Glutamatergic neuron (in vitro differentiated cells): ENCODE data around the gene FUS. TPM values are rescaled to one million over a fixed set of nuclear protein-coding genes. Genes with fewer than 3 reads are reported as not detected.
"Not testable (repeated sequence)": the region's sequence is repeated elsewhere in the genome, so short reads cannot be mapped to it uniquely, and the experiment has no call there.

Source experiments
- DNase-seq: peaks from one replicate; pipeline ENCODE4 v3.0.0; 2022
- H3K27ac Mint-ChIP-seq: one replicate; pipeline ENCODE4 v1.8.0; 2020; ENCODE audit warnings: mild to moderate bottlenecking, mixed read lengths, inconsistent platforms; ENCODE audit not compliant: unreplicated experiment
- H3K27me3 Mint-ChIP-seq: one replicate; pipeline ENCODE4 v1.8.0; 2020; ENCODE audit warnings: mild to moderate bottlenecking, moderate library complexity, mixed read lengths, inconsistent platforms; ENCODE audit not compliant: unreplicated experiment
- H3K36me3 Mint-ChIP-seq: one replicate; pipeline ENCODE4 v1.8.0; 2020; ENCODE audit warnings: mild to moderate bottlenecking, mixed read lengths, inconsistent platforms; ENCODE audit not compliant: unreplicated experiment
- H3K4me1 Mint-ChIP-seq: one replicate; pipeline ENCODE4 v1.8.0; 2020; ENCODE audit warnings: mild to moderate bottlenecking, low read depth, mixed read lengths, inconsistent platforms; ENCODE audit not compliant: unreplicated experiment
- H3K4me3 Mint-ChIP-seq: one replicate; pipeline ENCODE4 v1.8.0; 2020; ENCODE audit warnings: mild to moderate bottlenecking, mixed read lengths, inconsistent platforms; ENCODE audit not compliant: unreplicated experiment
- H3K9me3 Mint-ChIP-seq: one replicate; pipeline ENCODE4 v1.8.0; 2020; ENCODE audit warnings: mild to moderate bottlenecking, moderate library complexity, mixed read lengths, inconsistent platforms; ENCODE audit not compliant: unreplicated experiment
- total RNA-seq: library from RNA; stranded (reverse); fragmentation: NEBNext Ultra II Directional; extraction: Animal tissue kit (Norgen Biotek cat#: 25700); gene quantifications from one replicate; pipeline ENCODE4 v1.2.1, GENCODE V29; 2021; ENCODE audit not compliant: unreplicated experiment
- TF ChIP-seq, protein P1 (sequence below): fragments of 200-600 bp; sonication (generic); IDR thresholded peaks from one replicate; pipeline ENCODE4 v1.5.0; 2021; ENCODE audit not compliant: partially characterized antibody, unreplicated experiment

Gene FUS
- total RNA-seq, 1 donor from 2014 or later = 473 TPM

DNA sequence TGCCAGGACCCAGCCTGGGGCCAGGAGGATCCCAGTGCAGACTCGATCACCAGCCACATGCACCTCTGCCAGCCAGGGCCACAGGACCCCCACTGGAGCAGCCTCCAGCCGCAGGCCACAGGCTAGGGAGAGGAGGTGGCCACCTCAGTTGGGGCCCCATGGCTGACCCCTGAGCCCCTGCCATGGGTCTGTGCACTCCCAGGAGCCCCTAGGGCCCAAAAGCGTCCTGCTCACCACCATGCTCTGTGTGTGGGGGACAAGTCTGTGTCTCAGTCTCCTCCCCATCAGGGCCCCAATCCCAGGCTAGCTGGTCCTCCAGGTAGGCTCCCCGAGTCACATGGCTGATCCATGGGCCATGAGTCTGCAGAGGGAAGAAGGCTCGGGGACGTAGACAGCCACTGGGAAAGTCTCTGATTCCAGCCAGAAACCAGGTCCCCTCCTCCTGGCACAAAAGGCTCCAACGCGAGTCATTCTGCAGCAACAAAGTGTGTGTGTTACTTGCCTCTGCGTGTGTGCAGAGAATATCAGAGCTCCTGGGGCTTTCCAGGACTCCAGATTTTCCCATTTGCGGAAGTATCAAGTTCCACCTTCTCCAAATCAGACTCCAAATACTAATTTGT lies 38.3 kb upstream of the FUS start:
- TF ChIP-seq, protein P1, sequence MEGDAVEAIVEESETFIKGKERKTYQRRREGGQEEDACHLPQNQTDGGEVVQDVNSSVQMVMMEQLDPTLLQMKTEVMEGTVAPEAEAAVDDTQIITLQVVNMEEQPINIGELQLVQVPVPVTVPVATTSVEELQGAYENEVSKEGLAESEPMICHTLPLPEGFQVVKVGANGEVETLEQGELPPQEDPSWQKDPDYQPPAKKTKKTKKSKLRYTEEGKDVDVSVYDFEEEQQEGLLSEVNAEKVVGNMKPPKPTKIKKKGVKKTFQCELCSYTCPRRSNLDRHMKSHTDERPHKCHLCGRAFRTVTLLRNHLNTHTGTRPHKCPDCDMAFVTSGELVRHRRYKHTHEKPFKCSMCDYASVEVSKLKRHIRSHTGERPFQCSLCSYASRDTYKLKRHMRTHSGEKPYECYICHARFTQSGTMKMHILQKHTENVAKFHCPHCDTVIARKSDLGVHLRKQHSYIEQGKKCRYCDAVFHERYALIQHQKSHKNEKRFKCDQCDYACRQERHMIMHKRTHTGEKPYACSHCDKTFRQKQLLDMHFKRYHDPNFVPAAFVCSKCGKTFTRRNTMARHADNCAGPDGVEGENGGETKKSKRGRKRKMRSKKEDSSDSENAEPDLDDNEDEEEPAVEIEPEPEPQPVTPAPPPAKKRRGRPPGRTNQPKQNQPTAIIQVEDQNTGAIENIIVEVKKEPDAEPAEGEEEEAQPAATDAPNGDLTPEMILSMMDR = no peak
- H3K27me3 Mint-ChIP-seq = peaks cover 7% of the 10 kb centered on the region
- peaks cover 2% of the 10 kb centered on the region for H3K4me1 Mint-ChIP-seq
- no peaks in the 10 kb centered on the region for H3K36me3 Mint-ChIP-seq
- peaks cover 6% of the 10 kb centered on the region for H3K9me3 Mint-ChIP-seq
- peak overlapping the region; percentile 73 for H3K27ac Mint-ChIP-seq
- H3K4me3 Mint-ChIP-seq = peak overlapping the region; percentile 78
- no peak for DNase-seq

DNA sequence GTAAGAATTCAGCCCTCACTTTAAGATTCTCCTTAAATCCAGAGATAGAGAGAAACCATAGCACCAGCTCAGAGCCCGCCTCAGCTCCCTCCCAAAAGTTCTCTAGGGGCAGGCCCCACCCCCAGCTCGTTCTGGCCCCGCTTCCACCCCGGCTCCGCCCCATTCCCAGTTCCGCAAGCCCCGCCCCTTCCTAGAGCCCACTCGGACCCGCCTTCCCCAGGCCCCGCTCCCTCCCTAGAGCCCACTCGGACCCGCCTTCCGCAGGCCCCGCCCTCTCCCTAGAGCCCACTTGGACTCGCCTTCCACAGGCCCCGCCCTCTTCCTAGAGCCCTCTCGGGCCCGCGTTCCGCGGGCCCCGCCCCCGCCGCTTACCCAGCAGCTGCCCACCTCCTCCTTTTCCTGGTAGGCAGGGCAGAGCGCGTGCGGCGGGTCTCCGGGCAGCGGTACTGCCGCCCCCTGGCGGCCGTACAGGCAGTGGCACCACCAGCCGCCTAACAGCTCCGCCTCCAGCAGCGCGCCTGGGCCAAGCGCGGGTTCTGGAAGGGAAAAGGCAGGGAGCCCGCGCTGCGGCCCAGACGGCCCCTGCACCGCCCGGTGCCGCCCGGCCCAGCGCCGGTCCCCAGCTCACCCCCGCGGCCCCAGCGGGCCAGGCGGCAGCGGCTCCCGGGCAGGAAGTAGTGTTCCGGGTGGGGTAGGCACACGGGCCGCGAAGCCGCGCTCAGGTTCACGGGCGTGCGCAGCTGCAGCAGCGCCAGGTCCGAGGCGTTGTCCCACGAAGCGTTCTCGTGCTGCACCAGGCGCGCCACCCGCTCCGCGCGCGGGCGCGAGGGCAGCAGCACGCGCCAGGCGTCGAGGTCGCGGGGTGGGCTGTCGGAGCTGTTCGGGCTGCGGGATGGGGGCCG lies 37.6 kb upstream of the FUS start:
- H3K36me3 Mint-ChIP-seq = no peaks in the 10 kb centered on the region
- DNase-seq = peak; percentile 99
- H3K27me3 Mint-ChIP-seq = peaks cover 10% of the 10 kb centered on the region
- H3K9me3 Mint-ChIP-seq = peaks cover 6% of the 10 kb centered on the region
- peaks cover 2% of the 10 kb centered on the region for H3K4me1 Mint-ChIP-seq
- peak overlapping the region; percentile 78 for H3K4me3 Mint-ChIP-seq
- TF ChIP-seq, protein P1 = peak; percentile 100
- H3K27ac Mint-ChIP-seq = peak overlapping the region; percentile 73

DNA sequence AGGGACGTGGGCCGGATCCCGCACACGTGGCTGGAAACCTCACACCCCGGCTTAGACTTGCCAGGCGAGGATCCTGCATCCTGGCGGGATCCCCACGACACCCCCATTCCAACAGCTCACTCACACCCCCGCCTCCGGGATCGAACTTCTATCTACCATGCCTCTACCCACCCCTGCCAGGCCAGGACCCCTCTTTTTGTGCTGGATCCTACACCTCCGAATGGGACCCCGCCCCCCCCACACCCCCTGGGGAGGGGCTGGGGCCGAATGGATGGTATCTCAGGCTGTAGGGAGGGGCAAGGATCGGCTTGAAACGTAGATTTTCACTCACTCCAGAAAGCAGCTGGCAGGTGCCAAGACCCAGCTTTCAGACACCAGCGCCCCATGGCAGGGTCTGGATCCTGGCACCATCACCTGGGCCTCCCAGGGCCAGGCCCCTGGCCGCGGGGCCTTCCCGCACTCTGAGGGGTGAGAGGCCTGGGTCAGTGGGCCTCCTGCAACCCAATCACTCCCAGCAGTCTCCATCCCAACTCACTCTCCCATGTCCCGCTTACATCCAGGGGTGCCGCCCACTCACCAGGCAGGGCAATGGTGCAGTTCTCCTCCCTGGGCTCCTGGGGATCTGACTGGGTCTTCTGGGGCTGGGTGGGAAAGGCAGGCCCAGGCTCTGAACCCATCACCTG lies 36.8 kb upstream of the FUS start:
- TF ChIP-seq, protein P1 = no peak
- Mint-ChIP-seq H3K36me3 (peaks cover 4% of the 10 kb centered on the region), H3K27me3 (peaks cover 16% of the 10 kb centered on the region), H3K4me3 (peak overlapping the region; percentile 49), H3K4me1 (peaks cover 3% of the 10 kb centered on the region), H3K27ac (no peak overlapping the region), H3K9me3 (peaks cover 7% of the 10 kb centered on the region)
- DNase-seq = no peak

- Mint-ChIP-seq H3K9me3 (peaks cover 7% of the 10 kb centered on the region), H3K27ac (peak overlapping the region; percentile 62), H3K4me3 (peak overlapping the region; percentile 49), H3K36me3 (peaks cover 4% of the 10 kb centered on the region), H3K27me3 (peaks cover 16% of the 10 kb centered on the region), H3K4me1 (peaks cover 3% of the 10 kb centered on the region)
- TF ChIP-seq, protein P1 = no peak
- DNase-seq = no peak
Observed at GRCh38 chr16:31143694-31144148, 36.2 kb upstream of the FUS start.

- H3K9me3 Mint-ChIP-seq, H3K36me3 Mint-ChIP-seq, H3K4me3 Mint-ChIP-seq, H3K4me1 Mint-ChIP-seq, H3K27ac Mint-ChIP-seq, DNase-seq: not testable (repeated sequence)
- peaks cover 16% of the 10 kb centered on the region for H3K27me3 Mint-ChIP-seq
Observed at GRCh38 chr16:31144418-31144817, 35.5 kb upstream of the FUS start.
